Activated CD8-positive, alpha-beta memory T cell treated with anti-CD3 and anti-CD28 coated beads, Interleukin-2, amount 10 ng/mL, durations not matched to agents 7 days and 5 days (primary cell): Measurements from ENCODE around the gene UFSP1. TPM values are rescaled to one million over a fixed set of nuclear protein-coding genes. Genes with fewer than 3 reads are reported as not detected.
"Not testable (repeated sequence)": the region's sequence is repeated elsewhere in the genome, so short reads cannot be mapped to it uniquely, and the experiment has no call there.

Source experiments
- ATAC-seq: fragments of 150-1000 bp; cut with Tn5 transposase; one replicate; pipeline ENCODE4 v1.10.0; 2021; ENCODE audit warnings: moderate library complexity
- CTCF ChIA-PET: fragments of 350-600 bp; sonication (Branson Sonifier 250); formaldehyde crosslinking; loops from one replicate; lab custom pipeline; 2021; ENCODE audit warnings: antibody characterized with exemption; lab: Charles Lee
- DNase-seq: peaks from one replicate; pipeline ENCODE4 v3.0.0-alpha.2; 2020
- H3K27ac Mint-ChIP-seq: one replicate; pipeline ENCODE4 v1.8.0; 2021; ENCODE audit warnings: mild to moderate bottlenecking, mixed read lengths
- H3K27me3 Mint-ChIP-seq: one replicate; pipeline ENCODE4 v1.8.0; 2021; ENCODE audit warnings: mixed read lengths
- H3K36me3 Mint-ChIP-seq: one replicate; pipeline ENCODE4 v1.8.0; 2021; ENCODE audit warnings: mild to moderate bottlenecking, mixed read lengths
- H3K4me1 Mint-ChIP-seq: one replicate; pipeline ENCODE4 v1.8.0; 2021; ENCODE audit warnings: mixed read lengths
- H3K4me3 Mint-ChIP-seq: one replicate; pipeline ENCODE4 v1.8.0; 2021; ENCODE audit warnings: mild to moderate bottlenecking, moderate library complexity, mixed read lengths
- H3K9me3 Mint-ChIP-seq: one replicate; pipeline ENCODE4 v1.8.0; 2022; ENCODE audit warnings: low read depth, mixed read lengths
- total RNA-seq, 2 experiments: library from RNA; stranded (reverse); gene quantifications; one replicate each; pipeline ENCODE4 v1.2.3, GENCODE V29; 2021

UFSP1 gene
- total RNA-seq = 1 to 10 TPM; 2.3 to 2.7 TPM

DNA sequence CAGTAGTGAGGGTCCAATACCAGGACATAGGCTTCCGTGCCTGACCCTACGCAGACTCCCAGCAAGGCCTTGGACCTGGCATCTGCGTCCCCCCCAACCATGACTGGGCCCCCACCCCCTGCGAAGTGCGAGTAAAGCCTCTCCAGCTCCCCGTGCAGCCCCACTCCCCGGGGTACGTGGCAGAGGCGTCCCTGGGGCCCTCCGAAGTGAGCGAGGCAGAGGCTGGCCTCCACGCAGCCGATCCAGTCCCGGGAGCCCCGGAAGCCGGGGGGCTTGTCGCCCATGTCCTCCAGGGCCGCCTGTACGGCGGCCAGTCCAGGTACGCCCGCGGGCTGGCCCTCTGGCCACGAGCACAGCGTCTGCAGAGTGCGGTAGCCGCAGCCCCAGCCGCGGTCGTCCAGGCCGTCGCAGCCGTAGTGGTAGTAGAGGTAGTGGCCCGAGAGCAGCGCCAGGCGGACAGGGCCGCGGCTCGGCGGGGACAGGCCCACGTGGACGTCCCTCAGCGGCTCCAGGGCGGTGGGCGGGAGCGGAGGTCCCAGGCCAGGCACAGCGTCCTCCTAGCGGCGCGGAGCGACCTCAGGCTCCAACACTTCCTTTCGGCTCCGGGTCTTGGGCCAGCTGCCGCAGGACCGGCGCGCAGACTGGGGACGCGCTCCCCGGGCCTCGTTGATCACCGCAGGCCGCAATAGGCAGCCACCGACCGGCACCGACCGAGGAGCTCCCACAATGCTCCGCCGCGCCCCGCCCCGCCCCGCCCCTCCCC, at the start of gene UFSP1:
Gene UFSP1 (minus strand): TSS at position 728 of the 763 bp plus-strand sequence. CDS start 444 bp downstream, at position 284.
- Mint-ChIP-seq H3K4me1 (peaks cover 52% of the 10 kb centered on the region), H3K36me3 (peaks cover 41% of the 10 kb centered on the region), H3K27ac (peak within 1 kb of the TSS; percentile 94), H3K9me3 (no peaks in the 10 kb centered on the region), H3K27me3 (peaks cover 25% of the 10 kb centered on the region), H3K4me3 (peak within 1 kb of the TSS; percentile 77)
- CTCF ChIA-PET = interaction anchor here (0.5 to 5.4 kb wide), 15 partner anchors 10 to 549 kb away, joined by 3 to 44 read pairs (median 4); partner anchors contain the start of genes POP7, SLC12A9, SRRT and TRIM56
- DNase-seq (no peak), ATAC-seq (peak; percentile 48)

DNA sequence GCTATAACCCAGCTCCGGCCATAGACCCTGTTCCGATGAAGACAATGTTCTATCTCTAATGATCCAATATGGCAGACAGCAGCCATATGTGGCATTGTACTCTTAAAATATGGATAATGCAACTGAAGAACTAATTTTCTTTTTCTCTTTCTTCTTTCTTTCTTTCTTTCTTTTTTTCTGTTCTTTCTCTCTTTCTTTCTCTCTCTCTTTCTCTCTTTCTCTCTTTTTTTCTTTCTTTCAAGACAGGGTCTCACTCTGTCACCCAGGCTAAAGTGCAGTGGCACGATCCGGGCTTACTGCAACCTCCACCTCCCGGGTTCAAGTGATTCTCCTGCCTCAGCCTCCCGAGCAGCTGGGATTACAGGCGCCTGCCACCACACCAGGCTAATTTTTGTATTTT, 46.7 kb upstream of the UFSP1 start:
- H3K27me3 Mint-ChIP-seq, H3K36me3 Mint-ChIP-seq, ATAC-seq, CTCF ChIA-PET, DNase-seq, H3K27ac Mint-ChIP-seq, H3K4me3 Mint-ChIP-seq, H3K9me3 Mint-ChIP-seq, H3K4me1 Mint-ChIP-seq: not testable (repeated sequence)

DNA sequence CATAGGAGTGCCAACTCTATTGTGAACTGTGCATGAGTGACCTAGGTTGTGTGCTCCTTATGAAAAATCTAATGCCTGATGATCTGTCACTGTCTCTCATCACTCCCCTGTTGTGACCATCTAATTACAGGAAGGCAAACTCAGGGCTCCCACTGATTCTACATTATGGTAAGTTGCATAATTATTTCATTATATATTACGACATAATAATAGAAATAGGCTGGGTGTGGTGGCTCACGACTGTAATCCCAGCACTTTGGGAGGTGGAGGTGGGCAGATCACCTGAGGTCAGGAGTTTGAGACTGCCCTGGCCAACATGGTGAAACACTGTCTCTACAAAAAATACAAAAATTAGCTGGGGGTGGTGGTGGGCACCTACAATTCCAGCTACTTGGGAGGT, 45.9 kb upstream of the UFSP1 start:
- H3K27ac Mint-ChIP-seq, H3K9me3 Mint-ChIP-seq, H3K27me3 Mint-ChIP-seq, CTCF ChIA-PET, DNase-seq, H3K36me3 Mint-ChIP-seq, H3K4me3 Mint-ChIP-seq, H3K4me1 Mint-ChIP-seq, ATAC-seq: not testable (repeated sequence)

DNA sequence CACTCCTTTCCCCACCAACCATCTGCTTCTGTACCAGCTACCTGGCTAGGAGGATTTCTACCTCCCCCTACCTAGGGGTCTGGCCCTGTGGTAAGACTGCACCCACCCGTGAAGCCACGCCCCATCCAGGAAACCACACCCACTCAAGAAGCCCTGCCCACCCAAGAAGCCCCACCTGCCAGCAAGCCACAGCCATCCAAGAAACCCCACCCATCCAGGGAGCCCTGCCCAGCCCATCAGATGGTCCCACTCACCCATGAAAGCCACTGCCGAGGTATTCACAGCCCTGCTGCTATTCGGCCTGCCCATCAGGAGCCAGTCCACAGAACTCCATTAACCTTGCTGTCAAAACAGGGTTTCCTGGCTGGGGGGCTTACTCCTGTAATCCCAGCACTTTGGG, 44.2 kb upstream of the UFSP1 start:
- ATAC-seq (no peak), DNase-seq (no peak)
- Mint-ChIP-seq H3K4me1 (no peaks in the 10 kb centered on the region), H3K36me3 (no peaks in the 10 kb centered on the region), H3K9me3 (peaks cover 4% of the 10 kb centered on the region), H3K4me3 (no peak overlapping the region), H3K27ac (no peak overlapping the region), H3K27me3 (peaks cover 9% of the 10 kb centered on the region)
- CTCF ChIA-PET = no interaction called here

DNA sequence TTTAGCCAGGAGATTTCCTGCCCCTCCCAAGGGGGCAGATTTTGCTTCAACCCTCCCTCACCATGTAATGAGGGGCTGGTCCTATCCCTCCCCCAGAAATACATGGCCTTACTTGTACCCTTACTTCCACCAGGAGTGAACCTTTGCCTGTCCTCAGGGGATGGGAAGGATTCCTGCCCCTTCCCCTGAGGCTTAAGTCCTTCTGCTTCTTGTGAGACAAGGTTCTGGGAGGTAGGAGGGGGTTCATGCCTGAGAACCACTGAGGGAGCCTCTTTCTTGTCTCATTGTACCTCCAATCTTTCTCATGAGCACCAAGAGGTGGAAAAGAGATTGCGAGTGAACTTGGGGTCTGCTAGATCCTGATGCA, 40.3 kb upstream of the UFSP1 start:
- CTCF ChIA-PET = no interaction called here
- no peaks in the 10 kb centered on the region for H3K4me1 Mint-ChIP-seq
- H3K27ac Mint-ChIP-seq = no peak overlapping the region
- no peaks in the 10 kb centered on the region for H3K36me3 Mint-ChIP-seq
- peaks cover 9% of the 10 kb centered on the region for H3K27me3 Mint-ChIP-seq
- no peak for ATAC-seq
- H3K4me3 Mint-ChIP-seq = no peak overlapping the region
- DNase-seq = no peak
- H3K9me3 Mint-ChIP-seq = peaks cover 4% of the 10 kb centered on the region

DNA sequence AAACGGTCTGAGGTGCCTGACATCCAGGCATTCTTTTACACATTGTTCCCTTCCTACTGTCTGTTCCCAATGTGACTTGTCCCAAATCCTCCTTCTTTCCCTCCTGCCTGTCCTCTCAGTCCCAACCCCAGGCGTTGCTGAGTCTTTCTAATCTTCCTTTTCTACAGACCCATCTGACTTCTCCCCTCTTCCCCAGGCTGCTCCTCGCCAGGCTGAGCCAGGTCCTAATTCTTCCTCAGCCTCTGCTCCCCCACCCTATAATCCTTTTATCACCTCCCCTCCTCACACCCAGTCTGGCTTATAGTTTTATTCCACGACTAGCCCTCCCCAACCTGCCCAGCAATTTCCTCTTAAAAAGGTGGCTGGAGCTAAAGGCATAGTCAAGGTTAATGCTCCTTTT, 34.1 kb upstream of the UFSP1 start:
- H3K36me3 Mint-ChIP-seq, ATAC-seq, CTCF ChIA-PET, H3K27ac Mint-ChIP-seq, H3K9me3 Mint-ChIP-seq, DNase-seq, H3K4me1 Mint-ChIP-seq, H3K4me3 Mint-ChIP-seq: not testable (repeated sequence)
- peaks cover 28% of the 10 kb centered on the region for H3K27me3 Mint-ChIP-seq

DNA sequence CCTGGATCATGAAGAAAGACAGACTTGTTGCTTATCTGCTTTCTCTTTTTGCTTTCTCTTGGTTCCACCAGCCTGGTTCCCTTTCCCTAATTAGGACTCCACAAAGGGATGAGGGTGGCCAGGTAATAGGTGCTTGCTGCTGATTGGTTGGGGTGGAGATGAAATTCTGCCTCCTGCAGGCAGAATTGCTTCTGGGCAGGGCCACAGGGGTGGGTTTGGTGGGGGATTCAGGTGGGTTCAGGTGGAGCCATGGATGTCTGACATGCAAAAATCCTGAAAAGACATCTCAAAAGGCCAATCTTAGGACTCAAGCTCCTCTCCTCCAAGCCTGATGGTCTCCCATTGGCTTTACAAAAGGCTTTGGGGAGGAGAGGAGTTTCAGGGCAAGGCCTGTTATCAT, 31.5 kb upstream of the UFSP1 start:
- H3K36me3 Mint-ChIP-seq = no peaks in the 10 kb centered on the region
- no peak for ATAC-seq
- no peaks in the 10 kb centered on the region for H3K4me1 Mint-ChIP-seq
- no peak overlapping the region for H3K27ac Mint-ChIP-seq
- no peaks in the 10 kb centered on the region for H3K9me3 Mint-ChIP-seq
- no peak for DNase-seq
- CTCF ChIA-PET = no interaction called here
- H3K4me3 Mint-ChIP-seq = no peak overlapping the region
- peaks cover 28% of the 10 kb centered on the region for H3K27me3 Mint-ChIP-seq

DNA sequence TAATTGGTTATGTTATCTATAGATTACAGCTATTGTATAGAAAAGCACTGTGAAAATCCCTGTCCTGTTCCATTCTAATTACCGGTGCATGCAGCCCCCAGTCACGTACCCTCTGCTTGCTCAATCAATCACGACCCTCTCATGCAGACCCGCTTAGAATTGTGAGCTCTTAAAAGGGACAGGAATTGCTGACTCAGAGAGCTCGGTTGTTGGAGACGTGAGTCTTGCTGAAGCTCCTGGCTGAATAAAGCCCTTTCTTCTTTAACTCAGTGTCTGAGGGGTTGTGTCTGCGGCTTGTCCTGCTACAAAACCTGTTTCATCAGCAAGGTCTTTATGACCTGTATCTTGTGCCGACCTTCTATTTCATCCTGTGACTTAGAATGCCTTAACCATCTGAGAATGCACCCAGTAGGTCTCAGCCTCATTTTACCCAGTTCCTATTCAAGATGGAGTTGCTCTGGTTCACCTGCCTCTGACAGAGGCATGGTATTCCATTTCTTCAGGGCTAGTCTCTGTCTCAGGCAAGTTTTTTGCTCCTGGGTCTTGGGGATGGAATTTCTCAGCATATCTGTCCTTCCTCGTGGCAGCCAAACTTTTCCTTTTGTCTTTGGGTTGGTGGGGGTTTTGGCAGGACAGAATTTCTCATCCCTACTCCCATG, 30.4 kb upstream of the UFSP1 start:
- H3K36me3 Mint-ChIP-seq, CTCF ChIA-PET, H3K9me3 Mint-ChIP-seq, H3K4me1 Mint-ChIP-seq, ATAC-seq, H3K4me3 Mint-ChIP-seq, DNase-seq, H3K27ac Mint-ChIP-seq: not testable (repeated sequence)
- peaks cover 28% of the 10 kb centered on the region for H3K27me3 Mint-ChIP-seq

DNA sequence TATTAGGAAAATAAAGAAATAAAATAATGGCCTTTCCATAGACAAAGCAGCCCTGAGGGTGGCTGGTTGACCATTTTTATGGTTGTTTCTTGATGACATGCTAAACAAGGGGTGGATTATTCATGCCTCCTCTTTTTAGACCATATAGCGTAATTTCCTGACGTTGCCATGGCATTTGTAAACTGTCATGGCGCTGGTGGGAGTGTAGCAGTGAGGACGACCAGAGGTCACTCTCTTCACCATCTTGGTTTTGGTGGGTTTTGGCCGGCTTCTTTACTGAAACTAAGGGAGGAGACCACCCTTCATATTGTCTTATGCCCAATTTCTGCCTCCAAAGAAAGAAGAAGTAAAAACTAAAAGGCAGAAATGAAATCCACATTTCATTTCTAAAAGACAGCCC, 29.8 kb upstream of the UFSP1 start:
- H3K27ac Mint-ChIP-seq, H3K9me3 Mint-ChIP-seq, H3K36me3 Mint-ChIP-seq, ATAC-seq, H3K4me1 Mint-ChIP-seq, CTCF ChIA-PET, DNase-seq, H3K4me3 Mint-ChIP-seq: not testable (repeated sequence)
- H3K27me3 Mint-ChIP-seq = peaks cover 28% of the 10 kb centered on the region

DNA sequence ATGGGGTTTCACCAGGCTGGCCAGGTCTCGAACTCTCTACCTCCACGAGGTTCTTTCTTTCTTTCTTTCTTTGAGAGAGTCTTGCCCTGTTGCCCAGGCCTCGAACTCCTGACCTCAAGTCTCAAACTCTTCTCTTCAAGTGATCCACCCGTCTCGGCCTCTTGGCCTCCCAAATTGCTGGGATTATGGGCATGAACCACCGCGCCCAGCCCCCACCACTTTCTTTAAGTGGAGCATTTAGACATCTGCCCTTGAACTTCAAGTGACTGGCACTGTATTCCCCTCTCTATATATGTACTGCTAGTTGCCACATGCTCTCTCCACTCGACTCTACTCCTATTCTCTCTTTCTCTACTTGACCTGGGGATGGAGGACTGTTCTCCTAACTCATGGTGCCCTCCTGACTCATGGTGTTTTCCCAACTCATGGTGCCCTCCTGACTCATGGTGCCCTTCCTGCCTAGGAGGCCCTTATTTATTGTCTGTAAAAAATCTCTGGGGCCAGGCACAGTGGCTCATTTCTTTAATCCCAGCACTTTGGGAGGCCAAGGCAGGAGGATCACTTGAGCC, 25.4 kb upstream of the UFSP1 start:
- DNase-seq = no peak
- no peak for ATAC-seq
- H3K27me3 Mint-ChIP-seq = peaks cover 12% of the 10 kb centered on the region

DNA sequence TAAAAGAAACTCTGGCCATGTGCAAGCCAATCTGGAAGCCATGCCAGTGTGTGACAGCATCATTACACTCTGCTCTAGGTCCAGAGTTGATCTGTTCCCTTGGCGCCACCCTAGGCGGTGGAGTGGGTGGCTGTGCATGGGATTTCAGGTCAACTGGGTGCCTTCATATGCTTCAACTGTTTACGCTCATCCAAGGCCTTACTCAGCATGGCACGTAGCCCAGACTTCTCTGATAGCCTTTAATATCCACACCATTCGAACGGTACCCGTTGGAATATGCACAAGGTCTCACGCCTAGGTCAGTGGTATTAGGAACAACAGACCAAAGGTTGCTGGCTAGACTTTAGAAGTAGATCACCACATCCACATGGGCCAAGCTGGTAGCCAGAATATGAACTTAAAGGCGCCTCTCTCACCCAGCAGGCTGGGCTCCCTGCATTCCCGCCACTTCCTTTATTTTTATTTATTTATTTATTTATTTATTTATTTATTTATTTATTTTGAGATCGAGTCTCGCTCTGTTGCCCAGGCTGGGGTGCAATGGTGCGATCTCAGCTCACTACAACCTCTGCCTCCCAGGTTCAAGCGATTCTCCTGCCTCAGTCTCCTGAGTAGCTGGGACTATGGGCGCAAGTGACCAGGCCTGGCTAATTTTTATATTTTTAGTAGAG, 24.8 kb upstream of the UFSP1 start:
- Mint-ChIP-seq H3K27me3 (peaks cover 9% of the 10 kb centered on the region), H3K36me3 (no peaks in the 10 kb centered on the region), H3K27ac (no peak overlapping the region), H3K9me3 (no peaks in the 10 kb centered on the region), H3K4me1 (no peaks in the 10 kb centered on the region), H3K4me3 (no peak overlapping the region)
- DNase-seq = no peak
- CTCF ChIA-PET = no interaction called here
- no peak for ATAC-seq

More for the DNA sequence above, 25.4 kb upstream of the UFSP1 start:
- no peaks in the 10 kb centered on the region for H3K36me3 Mint-ChIP-seq
- H3K4me3 Mint-ChIP-seq = no peak overlapping the region
- no peaks in the 10 kb centered on the region for H3K9me3 Mint-ChIP-seq
- no peaks in the 10 kb centered on the region for H3K4me1 Mint-ChIP-seq
- H3K27ac Mint-ChIP-seq = no peak overlapping the region
- CTCF ChIA-PET = no interaction called here

DNA sequence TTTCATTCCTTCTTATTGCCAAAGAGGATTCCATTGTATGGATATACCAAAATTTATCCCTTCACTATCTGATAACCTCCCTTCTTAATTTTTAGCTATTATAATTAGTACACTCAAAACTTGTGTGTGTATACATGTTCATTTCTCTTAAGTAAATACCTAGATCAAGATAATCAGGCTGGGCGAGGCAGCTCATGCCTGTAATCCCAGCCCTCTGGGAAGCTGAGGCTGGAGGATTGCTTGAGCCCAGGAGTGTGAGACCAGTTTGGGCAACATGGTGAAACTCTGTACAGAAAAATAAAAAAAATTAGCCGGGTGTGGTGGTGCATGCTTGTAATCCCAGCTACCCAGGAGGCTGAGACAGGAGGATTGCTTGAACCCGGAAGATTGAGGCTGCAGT, 22.0 kb upstream of the UFSP1 start:
- ATAC-seq (no peak), DNase-seq (no peak)
- CTCF ChIA-PET = interaction anchor here (0.7 kb wide), 1 partner anchor 180 kb away, joined by 3 read pairs; no protein-coding TSS in a partner anchor
- Mint-ChIP-seq H3K36me3 (no peaks in the 10 kb centered on the region), H3K27ac (no peak overlapping the region), H3K27me3 (peaks cover 9% of the 10 kb centered on the region), H3K9me3 (no peaks in the 10 kb centered on the region), H3K4me3 (no peak overlapping the region), H3K4me1 (no peaks in the 10 kb centered on the region)

DNA sequence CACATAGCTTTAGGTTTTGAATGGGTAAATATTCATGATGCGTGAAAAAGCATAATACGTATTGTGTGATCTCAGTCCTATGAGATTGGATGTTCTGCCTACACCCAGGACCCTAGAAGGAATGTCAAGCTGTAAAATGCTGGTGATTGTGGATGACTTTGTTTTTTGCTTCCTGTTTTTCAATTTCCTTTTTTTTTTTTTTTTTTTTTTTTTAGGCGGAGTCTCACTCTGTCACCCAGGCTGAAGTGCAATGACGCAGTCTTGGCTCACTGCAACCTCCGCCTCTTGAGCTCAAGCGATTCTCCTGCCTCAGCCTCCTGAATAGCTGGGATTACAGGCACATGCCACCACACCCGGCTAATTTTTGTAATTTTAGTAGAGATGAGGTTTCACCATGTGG, 20.9 kb upstream of the UFSP1 start:
- DNase-seq, H3K4me1 Mint-ChIP-seq, H3K27ac Mint-ChIP-seq, H3K4me3 Mint-ChIP-seq, H3K27me3 Mint-ChIP-seq, H3K9me3 Mint-ChIP-seq, ATAC-seq, H3K36me3 Mint-ChIP-seq: not testable (repeated sequence)
- CTCF ChIA-PET = interaction anchor here (0.6 kb wide), 1 partner anchor 178 kb away, joined by 3 read pairs; no protein-coding TSS in a partner anchor
